H1 (cell line): ENCODE data around the gene RNF224. TPM values are rescaled to one million over a fixed set of nuclear protein-coding genes. Genes with fewer than 3 reads are reported as not detected.

Experiments used
- CTCF ChIA-PET: fragments of 300-600 bp; sonication (Branson Sonifier 250); formaldehyde crosslinking; loops from one replicate; lab custom pipeline; 2021; ENCODE audit not compliant: partially characterized antibody; lab: Charles Lee
- POLR2A ChIA-PET: fragments of 300-600 bp; sonication (Branson Sonifier 250); formaldehyde crosslinking; loops from one replicate; lab custom pipeline; 2021; ENCODE audit warnings: inconsistent platforms; ENCODE audit not compliant: partially characterized antibody; lab: Charles Lee
- DNase-seq, 2 experiments: peaks; one replicate each; pipeline versions ENCODE4 v3.0.0 to v3.0.0-alpha.2; 2010 to 2022; ENCODE audit warnings: low spot score in 2 of 2, low read depth in 1 of 2, mixed read lengths in 1 of 2
- FAIRE-seq: peaks from 2 replicates; lab custom pipeline; 2011; peaks lifted over from hg19 to GRCh38; lab: Jason Lieb, UNC
- H2AFZ ChIP-seq: 2 replicates; pipeline ENCODE4 v1.8.1; 2012; ENCODE audit warnings: low read length, inconsistent platforms
- H2AK5ac ChIP-seq: 2 replicates; pipeline ENCODE4 v1.6.1; 2013; ENCODE audit warnings: low read depth, low read length
- H2BK120ac ChIP-seq: replicated peaks from 2 replicates; pipeline ENCODE3; 2013; ENCODE audit warnings: low read depth, low read length, inconsistent platforms
- H2BK12ac ChIP-seq: 2 replicates; pipeline ENCODE4 v1.6.1; 2013; ENCODE audit warnings: low read depth, low read length
- H2BK15ac ChIP-seq: 2 replicates; pipeline ENCODE4 v1.6.1; 2013; ENCODE audit warnings: low read length
- H2BK20ac ChIP-seq: 2 replicates; pipeline ENCODE4 v1.6.1; 2013; ENCODE audit warnings: low read length
- H2BK5ac ChIP-seq: 2 replicates; pipeline ENCODE4 v1.6.1; 2013; ENCODE audit warnings: low read depth, low read length
- H3K14ac ChIP-seq: 2 replicates; pipeline ENCODE4 v1.6.1; 2013; ENCODE audit warnings: inconsistent platforms; ENCODE audit not compliant: insufficient read length
- H3K18ac ChIP-seq: 2 replicates; pipeline ENCODE4 v1.6.1; 2013; ENCODE audit warnings: low read length; ENCODE audit errors: extremely low read depth
- H3K23ac ChIP-seq: 2 replicates; pipeline ENCODE4 v1.6.1; 2013; ENCODE audit warnings: inconsistent platforms; ENCODE audit not compliant: insufficient read length
- H3K23me2 ChIP-seq: 2 replicates; pipeline ENCODE4 v1.6.1; 2013; ENCODE audit warnings: low read depth, low read length
- H3K27ac ChIP-seq: 2 replicates; pipeline ENCODE4 v1.6.1; 2011; ENCODE audit warnings: low read depth, low read length, inconsistent platforms
- H3K27me3 ChIP-seq, 4 experiments: replicated peaks in 1 of 4; 1 replicate in 1 of 4; 2 replicates in 3 of 4; pipeline versions ENCODE4 v1.6.1 to v1.8.1; 2011 to 2013; ENCODE audit warnings: low read length in 3 of 4, mild to moderate bottlenecking in 3 of 4, inconsistent platforms in 2 of 4, mixed read lengths in 2 of 4, moderate library complexity in 1 of 4; ENCODE audit not compliant: control insufficient read depth in 3 of 4, insufficient read depth in 3 of 4; ENCODE audit errors: extremely low read depth in 1 of 4
- H3K36me3 ChIP-seq, 4 experiments: 2 replicates each; pipeline versions ENCODE4 v1.6.1 to v1.8.1; 2011 to 2013; ENCODE audit warnings: mild to moderate bottlenecking in 4 of 4, low read length in 3 of 4, moderate library complexity in 2 of 4, control low read depth in 1 of 4, inconsistent platforms in 1 of 4; ENCODE audit not compliant: insufficient read depth in 4 of 4, control insufficient read depth in 2 of 4
- H3K4ac ChIP-seq: replicated peaks from 2 replicates; pipeline ENCODE3; 2013; ENCODE audit warnings: low read length, low read depth, mixed read lengths, inconsistent platforms; ENCODE audit not compliant: insufficient read length
- H3K4me1 ChIP-seq, 4 experiments: replicated peaks in 1 of 4; 1 replicate in 1 of 4; 2 replicates in 3 of 4; pipeline versions ENCODE4 v1.6.1 to v1.8.1; 2011 to 2013; ENCODE audit warnings: low read length in 3 of 4, inconsistent platforms in 2 of 4, mixed read lengths in 1 of 4; ENCODE audit not compliant: insufficient read depth in 4 of 4, control insufficient read depth in 3 of 4
- H3K4me2 ChIP-seq, 2 experiments: 2 replicates each; pipeline versions ENCODE4 v1.6.1 to v1.8.1; 2011 to 2013; ENCODE audit warnings: low read depth in 2 of 2, low read length in 2 of 2, control low read depth in 1 of 2, inconsistent platforms in 1 of 2, mild to moderate bottlenecking in 1 of 2; ENCODE audit not compliant: insufficient read depth in 1 of 2
- H3K4me3 ChIP-seq, 4 experiments: fragments of 200-600, 300-600 bp in 1 of 4; sonication (generic), shearing (Covaris generic), sonication (Bioruptor Twin) in 1 of 4; 2 replicates each; pipeline versions ENCODE4 v1.5.1 to v1.8.1; 2011 to 2016; ENCODE audit warnings: low read length in 4 of 4, low read depth in 3 of 4, control low read depth in 2 of 4, inconsistent platforms in 2 of 4, mild to moderate bottlenecking in 2 of 4, mixed read lengths in 1 of 4, moderate library complexity in 1 of 4; ENCODE audit not compliant: insufficient read depth in 2 of 4; ENCODE audit errors: extremely low read depth in 1 of 4
- H3K56ac ChIP-seq: replicated peaks from 2 replicates; pipeline ENCODE3; 2013; ENCODE audit warnings: low read depth, mild to moderate bottlenecking, mixed read lengths, low read length, inconsistent platforms; ENCODE audit not compliant: insufficient read length
- H3K79me1 ChIP-seq: 2 replicates; pipeline ENCODE4 v1.6.1; 2013; ENCODE audit warnings: low read depth, low read length, control low read depth
- H3K79me2 ChIP-seq, 2 experiments: 2 replicates each; pipeline versions ENCODE4 v1.6.1 to v1.8.1; 2012 to 2013; ENCODE audit warnings: low read length in 2 of 2, mild to moderate bottlenecking in 2 of 2, inconsistent platforms in 1 of 2; ENCODE audit not compliant: insufficient read depth in 2 of 2, control insufficient read depth in 1 of 2
- H3K9ac ChIP-seq, 4 experiments: replicated peaks in 1 of 4; 1 replicate in 1 of 4; 2 replicates in 3 of 4; pipeline versions ENCODE4 v1.6.1 to v1.8.1; 2011 to 2013; ENCODE audit warnings: low read depth in 3 of 4, low read length in 3 of 4, control low read depth in 2 of 4, mild to moderate bottlenecking in 2 of 4, moderate library complexity in 2 of 4, inconsistent platforms in 1 of 4; ENCODE audit errors: extremely low read depth in 1 of 4
- H3K9me3 ChIP-seq, 2 experiments: 2 replicates each; pipeline versions ENCODE4 v1.6.1 to v1.8.1; 2012 to 2013; ENCODE audit warnings: mild to moderate bottlenecking in 2 of 2, moderate library complexity in 2 of 2, control low read depth in 1 of 2, inconsistent platforms in 1 of 2, low read depth in 1 of 2, low read length in 1 of 2, mixed read lengths in 1 of 2; ENCODE audit not compliant: insufficient read depth in 2 of 2
- H4K20me1 ChIP-seq, 2 experiments: replicated peaks in 1 of 2; 2 replicates each; pipeline versions ENCODE3 to v1.8.1; 2011 to 2013; ENCODE audit warnings: inconsistent platforms in 2 of 2, low read length in 2 of 2, mild to moderate bottlenecking in 1 of 2; ENCODE audit not compliant: insufficient read depth in 2 of 2, control insufficient read depth in 1 of 2
- H4K5ac ChIP-seq: 2 replicates; pipeline ENCODE4 v1.6.1; 2013; ENCODE audit warnings: low read length, low read depth, mixed read lengths, inconsistent platforms; ENCODE audit not compliant: insufficient read length
- H4K8ac ChIP-seq: 2 replicates; pipeline ENCODE4 v1.8.0; 2013; ENCODE audit warnings: mild to moderate bottlenecking, moderate library complexity, low read length, inconsistent platforms; ENCODE audit not compliant: insufficient read depth; ENCODE audit errors: extremely low read depth
- H4K91ac ChIP-seq: replicated peaks from 2 replicates; pipeline ENCODE3; 2013; ENCODE audit warnings: low read length, mixed read lengths, inconsistent platforms; ENCODE audit not compliant: insufficient read length
- BCL11A ChIP-seq, 2 experiments: IDR thresholded peaks; one replicate each; pipeline ENCODE4 v1.6.1; 2011; ENCODE audit warnings: low read depth in 2 of 2, low read length in 2 of 2, mild to moderate bottlenecking in 2 of 2
- EP300 ChIP-seq, 2 experiments: IDR thresholded peaks; 1 replicate in 1 of 2; 2 replicates in 1 of 2; pipeline ENCODE4 v1.6.1; 2011 to 2012; ENCODE audit warnings: low read depth in 2 of 2, low read length in 2 of 2, mild to moderate bottlenecking in 2 of 2, borderline replicate concordance in 1 of 2, inconsistent platforms in 1 of 2, moderate library complexity in 1 of 2
- HDAC2 ChIP-seq, 2 experiments: fragments of 300-600 bp in 1 of 2; sonication (generic) in 1 of 2; IDR thresholded peaks; 2 replicates each; pipeline ENCODE4 v1.6.1; 2011 to 2012; ENCODE audit warnings: low read depth in 2 of 2, low read length in 2 of 2, mild to moderate bottlenecking in 2 of 2, moderate library complexity in 2 of 2, borderline replicate concordance in 1 of 2, inconsistent platforms in 1 of 2
- RNF2 ChIP-seq: fragments of 200-900, 300-1000 bp; sonication (generic); IDR thresholded peaks from 2 replicates; pipeline ENCODE4 v1.7.1; 2016; ENCODE audit warnings: borderline replicate concordance, low read depth, mild to moderate bottlenecking, antibody characterized with exemption, low read length; ENCODE audit not compliant: poor library complexity, severe bottlenecking; ENCODE audit errors: missing control alignments
- SRF ChIP-seq: IDR thresholded peaks from 2 replicates; pipeline ENCODE4 v1.6.1; 2011; ENCODE audit warnings: mild to moderate bottlenecking, low read depth, low read length, moderate library complexity
- WGBS, 2 experiments: shearing (Covaris generic) in 1 of 2; methylation state at CpG; one replicate each; pipeline versions ENCODE4 v1.1.6 to v1.1.7; 2013 to 2015; ENCODE audit warnings: low lambda C conversion rate in 2 of 2, mixed read lengths in 2 of 2, inconsistent platforms in 1 of 2, low coverage in 1 of 2, missing lambda C conversion rate in 1 of 2; ENCODE audit not compliant: insufficient replicate concordance in 2 of 2, insufficient coverage in 1 of 2, insufficient read length in 1 of 2; ENCODE audit errors: extremely low coverage in 1 of 2, missing lambda C conversion rate in 1 of 2; 5-methylcytosine and 5-hydroxymethylcytosine counted together
- polyA plus RNA-seq, 7 experiments: library from polyadenylated mRNA; depleted of rRNA in 3 of 7; stranded (reverse) in 5 of 7; unstranded in 2 of 7; fragments of >200 nt in 5 of 7; fragments of 200-250 nt in 2 of 7; gene quantifications; 1 replicate in 5 of 7; 2 replicates in 1 of 7; 4 replicates in 1 of 7; pipeline versions ENCODE4 v1.2.1 to v1.2.3, GENCODE V29; 2011 to 2013; ENCODE audit warnings: missing spikeins in 2 of 7, mixed read lengths in 2 of 7
- total RNA-seq: library from RNA; stranded (reverse); fragmentation: NEBNext Ultra II Directional; extraction: Animal tissue kit (Norgen Biotek cat#: 25700); gene quantifications from 2 replicates; pipeline ENCODE4 v1.2.1, GENCODE V29; 2021
- TF ChIP-seq, protein P1 (sequence below): IDR thresholded peaks from 2 replicates; pipeline ENCODE4 v1.6.1; 2012; ENCODE audit warnings: low read length, inconsistent platforms

The RNF224 gene
- total and polyA plus RNA-seq, 2 of the 8 experiments (the other 6 are each of a cell fraction or from before 2014, with no cell fraction given) = 0.24 TPM; not detected in 1

DNA sequence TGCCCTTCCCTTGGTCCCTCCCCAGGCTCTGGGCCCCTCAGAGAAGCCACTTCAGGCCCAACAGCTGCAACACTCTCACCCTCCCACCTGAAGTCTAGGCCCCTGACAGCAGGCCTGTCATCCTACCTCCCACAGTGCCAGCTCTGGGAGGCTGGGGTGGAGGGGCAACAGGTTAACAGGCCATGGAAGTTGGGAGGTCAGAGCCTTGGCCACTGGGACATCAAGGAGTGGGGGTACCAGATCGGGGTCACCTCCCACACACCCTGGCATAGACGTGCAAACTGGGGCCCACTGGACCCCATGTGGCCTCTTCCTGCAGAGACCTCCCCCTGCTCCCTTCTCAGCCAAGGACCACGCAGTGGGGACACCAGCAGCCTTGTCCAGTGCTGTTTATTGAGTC lies 36.1 kb upstream of the RNF224 start:
- peaks cover 15 to 36% of the 10 kb centered on the region in 2 experiments for H4K20me1 ChIP-seq
- H3K79me1 ChIP-seq = peaks cover 12% of the 10 kb centered on the region
- no peak for TF ChIP-seq SRF
- no peak for TF ChIP-seq BCL11A (IDR thresholded peaks at IDR 0.05; ENCODE audit: low read depth in 2 of 2, low read length in 2 of 2)
- no peak for TF ChIP-seq RNF2
- TF ChIP-seq, protein P1, sequence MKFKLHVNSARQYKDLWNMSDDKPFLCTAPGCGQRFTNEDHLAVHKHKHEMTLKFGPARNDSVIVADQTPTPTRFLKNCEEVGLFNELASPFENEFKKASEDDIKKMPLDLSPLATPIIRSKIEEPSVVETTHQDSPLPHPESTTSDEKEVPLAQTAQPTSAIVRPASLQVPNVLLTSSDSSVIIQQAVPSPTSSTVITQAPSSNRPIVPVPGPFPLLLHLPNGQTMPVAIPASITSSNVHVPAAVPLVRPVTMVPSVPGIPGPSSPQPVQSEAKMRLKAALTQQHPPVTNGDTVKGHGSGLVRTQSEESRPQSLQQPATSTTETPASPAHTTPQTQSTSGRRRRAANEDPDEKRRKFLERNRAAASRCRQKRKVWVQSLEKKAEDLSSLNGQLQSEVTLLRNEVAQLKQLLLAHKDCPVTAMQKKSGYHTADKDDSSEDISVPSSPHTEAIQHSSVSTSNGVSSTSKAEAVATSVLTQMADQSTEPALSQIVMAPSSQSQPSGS = no peak
- TF ChIP-seq HDAC2 (IDR thresholded peaks at IDR 0.05; ENCODE audit: borderline replicate concordance in 1 of 2, low read depth in 2 of 2, low read length in 2 of 2) = no peak
- TF ChIP-seq EP300 (IDR thresholded peaks at IDR 0.05; ENCODE audit: borderline replicate concordance in 1 of 2, low read depth in 2 of 2, low read length in 2 of 2) = no peak
- CTCF ChIA-PET = interaction anchor here (1.4 to 14.0 kb wide), 6 partner anchors 8 to 61 kb away, joined by 3 to 204 read pairs (median 16); partner anchors contain the start of genes CYSRT1, RNF208, RNF224 and SLC34A3
- no peaks in the 10 kb centered on the region; a peak in 1 of 7 replicates for H3K27me3 ChIP-seq
- H4K8ac ChIP-seq = no peak overlapping the region
- H3K23me2 ChIP-seq = peaks cover 8% of the 10 kb centered on the region; the same call in 1 of the 2 replicates
- H3K4ac ChIP-seq = no peak overlapping the region
- DNase-seq (no peak), FAIRE-seq (no peak)
- WGBS, 2 experiments = 92% methylated on average over 3 of the region's 3 CpGs; no CpG with 5 or more reads in 1 of the 2 experiments
- H3K18ac ChIP-seq = no peak overlapping the region
- no peak overlapping the region for H3K4me3 ChIP-seq
- no peak overlapping the region for H2AK5ac ChIP-seq
- H3K36me3 ChIP-seq = peaks cover 0 to 4% (median 1%) of the 10 kb centered on the region in 4 experiments; a peak in 2 of 8 replicates
- H2BK20ac ChIP-seq = no peak overlapping the region
- no peak overlapping the region for H4K91ac ChIP-seq
- H2BK5ac ChIP-seq = no peak overlapping the region
- no peak overlapping the region for H2AFZ ChIP-seq
- no peak overlapping the region for H2BK15ac ChIP-seq
- POLR2A ChIA-PET = interaction anchor here (0.8 to 11.0 kb wide), 8 partner anchors 10 to 62 kb away, joined by 3 to 107 read pairs (median 6); partner anchors contain the start of genes NDOR1, TMEM203 and TPRN
- H3K23ac ChIP-seq = no peak overlapping the region
- H3K14ac ChIP-seq = no peak overlapping the region
- no peak overlapping the region for H3K27ac ChIP-seq
- H3K79me2 ChIP-seq = peaks cover 0 to 34% of the 10 kb centered on the region in 2 experiments; a peak in 2 of 4 replicates
- peaks cover 0 to 34% (median 10%) of the 10 kb centered on the region in 4 experiments; a peak in 6 of 7 replicates for H3K4me1 ChIP-seq
- no peak overlapping the region for H2BK120ac ChIP-seq
- no peaks in the 10 kb centered on the region for H3K9me3 ChIP-seq
- H3K4me2 ChIP-seq = no peak overlapping the region
- no peak overlapping the region for H4K5ac ChIP-seq
- H2BK12ac ChIP-seq = no peak overlapping the region
- no peak overlapping the region for H3K56ac ChIP-seq
- H3K9ac ChIP-seq = no peak overlapping the region
